Stimulated activated naive CD8-positive, alpha-beta T cell treated with anti-CD3 and anti-CD28 coated beads, Interleukin-15, amount 100 ng/mL, for 72 hours (primary cell): ENCODE measurements around the gene DIP2C.

Experiments
- ATAC-seq: fragments of 150-1000 bp; cut with Tn5 transposase; 2 replicates; pipeline ENCODE4 v1.10.0; 2021; ENCODE audit warnings: mild to moderate bottlenecking, moderate library complexity
- DNase-seq, 2 donors: peaks; one replicate each; pipeline ENCODE4 v3.0.0; 2021 to 2022
- H3K27ac Mint-ChIP-seq, 2 donors: one replicate each; pipeline ENCODE4 v1.8.0; 2022; ENCODE audit warnings: mild to moderate bottlenecking in 2 of 2, mixed read lengths in 2 of 2, moderate library complexity in 2 of 2
- H3K27me3 Mint-ChIP-seq: one replicate; pipeline ENCODE4 v1.8.0; 2022; ENCODE audit warnings: mixed read lengths
- H3K4me1 Mint-ChIP-seq: one replicate; pipeline ENCODE4 v1.8.0; 2022; ENCODE audit warnings: mild to moderate bottlenecking, mixed read lengths
- H3K4me3 Mint-ChIP-seq, 2 donors: one replicate each; pipeline ENCODE4 v1.8.0; 2022; ENCODE audit warnings: mild to moderate bottlenecking in 2 of 2, mixed read lengths in 2 of 2, moderate library complexity in 1 of 2
- H3K9me3 Mint-ChIP-seq, 2 donors: one replicate each; pipeline ENCODE4 v1.8.0; 2022; ENCODE audit warnings: mixed read lengths in 2 of 2

Gene DIP2C

DNA sequence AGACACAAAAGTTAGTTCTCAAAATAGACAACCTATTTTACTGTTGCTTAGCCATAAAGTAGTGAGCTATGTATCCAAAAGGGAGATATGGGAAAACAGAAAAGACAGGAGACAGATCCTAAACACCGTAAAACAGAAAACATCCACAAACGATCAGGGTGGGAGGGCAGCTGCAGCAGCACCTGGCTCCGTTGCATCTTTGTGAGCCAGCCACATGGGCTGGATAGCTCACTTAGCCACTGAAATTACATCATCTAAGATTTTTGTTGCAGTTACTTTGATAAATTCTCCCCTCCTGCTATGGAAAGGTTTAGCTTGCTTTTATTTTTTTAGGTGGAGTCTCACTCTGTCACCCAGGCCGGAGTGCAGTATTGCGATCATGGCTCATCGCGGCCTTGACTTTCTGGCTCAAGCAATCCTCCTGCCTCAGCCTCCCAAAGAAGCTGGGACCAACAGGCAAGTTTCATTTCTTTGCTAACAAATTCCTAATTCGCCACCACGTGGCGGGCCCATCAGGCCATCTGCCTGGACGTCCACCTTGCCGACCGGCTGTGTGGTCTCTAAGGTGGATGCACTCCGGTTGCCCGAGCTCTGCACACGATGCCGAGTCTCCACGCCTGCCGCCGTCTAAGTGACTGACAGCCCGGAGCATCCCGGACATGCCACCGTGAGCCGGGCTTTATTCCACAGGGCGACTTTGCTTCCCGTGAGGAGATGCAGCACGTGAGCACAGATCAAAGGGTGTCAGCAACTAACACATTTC, 159.8 kb downstream of the DIP2C start:
- peaks cover 37% of the 10 kb centered on the region for H3K27me3 Mint-ChIP-seq
- no peaks in the 10 kb centered on the region for H3K9me3 Mint-ChIP-seq
- no peak overlapping the region for H3K4me3 Mint-ChIP-seq
- H3K4me1 Mint-ChIP-seq: no peaks in the 10 kb centered on the region
- H3K27ac Mint-ChIP-seq: no peak overlapping the region
- ATAC-seq (no peak), DNase-seq (no peak)

DNA sequence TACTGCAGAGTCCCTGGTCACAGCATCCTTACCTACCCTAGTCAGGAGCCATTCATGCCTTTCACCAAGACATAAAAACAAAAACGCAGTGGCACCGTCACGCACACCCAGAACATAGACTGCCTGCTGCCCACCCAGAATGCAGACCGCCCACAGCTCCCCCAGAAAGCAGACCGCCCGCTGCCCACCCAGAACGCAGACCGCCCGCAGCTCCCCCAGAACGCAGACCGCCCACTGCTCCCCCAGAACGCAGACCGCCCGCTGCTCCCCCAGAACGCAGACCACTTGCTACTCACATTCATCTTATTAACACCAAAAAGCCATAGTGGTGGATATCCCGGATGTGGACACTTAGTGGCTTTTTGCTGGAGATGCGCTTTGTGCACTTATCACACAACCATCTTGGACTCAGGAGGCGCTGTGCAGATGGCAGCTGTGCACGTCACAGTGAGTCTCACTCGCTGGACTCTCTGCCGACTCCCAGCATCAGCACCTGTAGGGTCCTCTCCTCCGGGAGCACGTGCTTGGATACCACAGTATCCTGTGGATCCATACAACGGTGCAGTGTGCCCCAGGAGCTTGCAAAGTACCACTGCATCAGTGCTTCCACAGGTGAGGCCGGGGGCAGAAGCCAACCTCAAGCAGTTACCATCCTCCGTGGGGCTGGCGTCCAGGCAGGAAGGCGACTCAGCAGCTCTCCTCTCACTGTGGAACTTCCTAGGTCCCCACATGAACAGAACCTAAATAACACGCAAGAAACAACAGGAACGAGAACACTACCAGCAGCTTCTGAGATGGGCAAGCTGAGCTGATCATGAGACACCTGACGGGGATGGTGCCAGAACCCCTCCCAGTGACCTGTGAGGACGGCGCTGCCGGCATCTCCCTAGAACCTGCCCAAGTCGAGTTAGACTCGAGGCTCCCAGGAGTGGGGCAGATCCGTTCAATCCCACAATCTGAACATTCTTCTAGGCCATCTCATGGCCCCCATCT, 161.0 kb downstream of the DIP2C start:
- no peaks in the 10 kb centered on the region for H3K9me3 Mint-ChIP-seq
- H3K27ac Mint-ChIP-seq: peak overlapping the region in 1 of 2 donors; percentile 71
- peaks cover 28% of the 10 kb centered on the region for H3K27me3 Mint-ChIP-seq
- DNase-seq (no peak), ATAC-seq (no peak)
- no peak overlapping the region for H3K4me3 Mint-ChIP-seq
- H3K4me1 Mint-ChIP-seq: no peaks in the 10 kb centered on the region

DNA sequence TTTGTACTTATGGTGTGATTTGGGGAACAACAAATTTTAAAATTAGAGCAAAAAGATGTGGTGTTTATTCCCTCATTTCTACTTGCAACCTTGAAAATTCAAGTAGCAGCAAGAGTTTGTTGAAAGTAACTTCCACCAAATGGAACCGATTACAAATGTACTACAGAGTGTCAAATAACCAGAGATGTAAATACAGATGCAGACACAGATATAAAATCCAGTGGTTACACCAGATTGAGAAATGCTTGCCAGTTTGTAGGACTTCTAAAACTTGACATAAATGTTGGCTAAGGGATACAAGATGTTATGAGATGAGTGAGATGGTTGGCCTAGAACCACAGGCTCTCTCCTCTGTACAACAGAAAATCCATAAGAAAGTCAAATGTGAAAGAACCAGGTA, 162.1 kb downstream of the DIP2C start:
- peaks cover 31% of the 10 kb centered on the region for H3K27me3 Mint-ChIP-seq
- DNase-seq: no peak
- ATAC-seq: no peak
- no peaks in the 10 kb centered on the region for H3K4me1 Mint-ChIP-seq
- H3K4me3 Mint-ChIP-seq: no peak overlapping the region
- no peaks in the 10 kb centered on the region for H3K9me3 Mint-ChIP-seq
- H3K27ac Mint-ChIP-seq: no peak overlapping the region

DNA sequence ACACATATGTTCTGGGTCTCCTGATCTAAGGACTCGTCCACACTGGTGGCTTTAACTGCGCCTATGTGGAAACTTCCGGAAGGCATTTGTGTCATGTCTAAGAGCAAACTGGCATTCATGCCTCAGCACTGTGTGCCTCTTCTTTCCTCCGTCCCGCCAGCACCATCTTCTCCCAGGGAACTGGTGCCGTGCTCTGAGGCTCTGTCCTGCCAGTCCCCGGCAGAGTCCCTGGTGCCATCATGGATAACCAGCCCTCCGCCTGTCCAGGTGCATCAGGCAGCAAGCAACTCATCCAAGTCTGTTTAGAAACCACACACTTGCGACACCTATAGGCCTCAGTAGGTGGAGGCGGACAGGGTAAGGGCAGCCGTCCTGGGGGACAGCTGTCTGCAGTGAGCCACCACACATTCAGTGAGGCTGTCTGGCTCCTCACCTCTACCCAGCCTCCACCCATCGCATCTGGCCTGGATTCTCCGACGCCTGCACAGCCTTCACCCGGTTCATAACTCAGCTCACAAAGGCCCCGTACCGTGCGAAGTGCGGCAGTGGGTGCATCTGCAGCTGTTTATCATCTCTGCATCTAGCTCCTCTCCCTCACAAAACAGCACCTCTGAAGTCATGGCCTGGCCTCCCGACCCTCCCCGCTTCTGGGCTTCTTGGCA, 162.7 kb downstream of the DIP2C start:
- Mint-ChIP-seq H3K27me3 (peaks cover 38% of the 10 kb centered on the region), H3K27ac (no peak overlapping the region), H3K9me3 (no peaks in the 10 kb centered on the region), H3K4me3 (no peak overlapping the region), H3K4me1 (no peaks in the 10 kb centered on the region)
- DNase-seq (no peak), ATAC-seq (no peak)

DNA sequence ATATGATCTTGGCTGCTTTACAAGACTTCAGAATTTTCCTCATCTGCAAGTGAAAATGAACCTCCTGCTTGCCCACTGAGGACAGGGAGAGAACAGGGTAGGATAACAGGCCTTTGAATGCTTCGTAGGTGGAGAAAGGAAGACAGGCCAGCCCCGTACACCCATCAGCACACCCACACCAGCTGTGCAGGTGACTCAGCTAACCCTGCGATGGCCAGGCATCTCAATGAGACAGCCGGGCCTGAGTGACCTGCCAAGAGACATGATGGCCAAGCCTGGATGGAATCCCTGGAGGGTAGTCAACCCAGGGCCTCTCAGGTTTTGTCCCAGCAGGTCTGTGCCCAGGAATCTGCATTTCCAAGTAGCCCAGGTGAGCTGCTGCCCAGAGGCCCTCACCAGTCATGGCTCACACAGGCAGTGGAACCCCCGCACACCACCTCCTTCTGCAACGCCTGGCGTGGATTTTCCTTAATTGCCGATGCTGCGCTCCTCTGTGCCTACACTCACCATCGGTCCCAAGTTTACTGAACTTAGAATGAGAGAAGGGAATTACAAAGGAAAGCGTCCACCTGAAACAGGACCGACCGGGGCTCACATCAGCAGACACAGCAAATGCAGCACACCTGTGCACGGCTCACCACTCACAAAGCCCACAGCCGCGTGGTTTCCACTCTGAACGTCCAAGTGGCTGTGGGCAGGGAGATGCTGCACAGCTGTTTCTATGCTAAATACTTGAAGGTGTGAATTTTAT, 163.7 kb downstream of the DIP2C start:
- no peak overlapping the region for H3K27ac Mint-ChIP-seq
- DNase-seq (no peak), ATAC-seq (no peak)
- H3K9me3 Mint-ChIP-seq: no peaks in the 10 kb centered on the region
- no peaks in the 10 kb centered on the region for H3K4me1 Mint-ChIP-seq
- peaks cover 37% of the 10 kb centered on the region for H3K27me3 Mint-ChIP-seq
- H3K4me3 Mint-ChIP-seq: no peak overlapping the region

DNA sequence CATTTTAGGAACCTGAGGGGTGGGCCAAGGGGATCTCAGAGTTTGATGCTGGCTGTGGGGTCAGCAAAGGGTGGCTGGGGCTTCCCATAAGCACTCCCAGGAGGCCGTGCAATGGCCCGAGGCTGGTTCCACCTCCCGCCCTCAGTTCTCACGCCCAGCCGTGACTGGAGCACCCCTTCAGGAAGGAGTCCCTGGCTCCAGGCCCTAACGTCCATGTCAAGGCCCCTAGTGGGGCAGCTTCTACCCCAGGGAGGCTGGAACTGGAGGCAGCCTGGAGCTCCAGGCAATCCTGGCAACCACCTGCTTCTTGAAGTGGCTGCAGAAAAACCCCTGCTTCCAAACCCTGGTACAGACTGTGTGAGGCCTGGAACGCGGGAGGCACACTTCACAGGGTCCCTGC, 165.5 kb downstream of the DIP2C start:
- no peak for DNase-seq
- Mint-ChIP-seq H3K9me3 (no peaks in the 10 kb centered on the region), H3K4me1 (no peaks in the 10 kb centered on the region), H3K27ac (no peak overlapping the region), H3K27me3 (peaks cover 34% of the 10 kb centered on the region), H3K4me3 (no peak overlapping the region)
- no peak for ATAC-seq

DNA sequence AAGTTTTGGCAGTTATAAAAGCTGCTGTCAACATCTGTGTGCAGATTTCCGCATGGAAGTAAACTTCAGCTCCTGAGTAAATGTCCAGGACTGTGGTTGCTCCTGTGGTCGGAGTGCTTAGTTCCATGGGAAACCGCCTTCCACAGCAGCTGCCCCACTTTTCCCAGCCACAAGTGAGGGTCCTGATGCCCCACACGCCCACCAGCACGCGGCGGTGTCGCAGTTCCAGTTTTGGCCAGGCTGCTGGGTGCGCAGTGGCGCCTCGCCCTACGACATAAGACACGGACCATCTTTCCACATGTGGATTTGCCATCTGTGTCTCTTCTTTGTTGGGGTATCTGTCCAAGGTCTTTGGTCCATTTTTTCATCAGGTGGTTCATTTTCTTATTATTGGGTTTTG, 167.1 kb downstream of the DIP2C start:
- ATAC-seq (no peak), DNase-seq (no peak)
- H3K27me3 Mint-ChIP-seq: peaks cover 23% of the 10 kb centered on the region
- H3K4me1 Mint-ChIP-seq: no peaks in the 10 kb centered on the region
- peak overlapping the region in 1 of 2 donors; percentile 51 for H3K27ac Mint-ChIP-seq
- no peak overlapping the region for H3K4me3 Mint-ChIP-seq
- H3K9me3 Mint-ChIP-seq: no peaks in the 10 kb centered on the region

DNA sequence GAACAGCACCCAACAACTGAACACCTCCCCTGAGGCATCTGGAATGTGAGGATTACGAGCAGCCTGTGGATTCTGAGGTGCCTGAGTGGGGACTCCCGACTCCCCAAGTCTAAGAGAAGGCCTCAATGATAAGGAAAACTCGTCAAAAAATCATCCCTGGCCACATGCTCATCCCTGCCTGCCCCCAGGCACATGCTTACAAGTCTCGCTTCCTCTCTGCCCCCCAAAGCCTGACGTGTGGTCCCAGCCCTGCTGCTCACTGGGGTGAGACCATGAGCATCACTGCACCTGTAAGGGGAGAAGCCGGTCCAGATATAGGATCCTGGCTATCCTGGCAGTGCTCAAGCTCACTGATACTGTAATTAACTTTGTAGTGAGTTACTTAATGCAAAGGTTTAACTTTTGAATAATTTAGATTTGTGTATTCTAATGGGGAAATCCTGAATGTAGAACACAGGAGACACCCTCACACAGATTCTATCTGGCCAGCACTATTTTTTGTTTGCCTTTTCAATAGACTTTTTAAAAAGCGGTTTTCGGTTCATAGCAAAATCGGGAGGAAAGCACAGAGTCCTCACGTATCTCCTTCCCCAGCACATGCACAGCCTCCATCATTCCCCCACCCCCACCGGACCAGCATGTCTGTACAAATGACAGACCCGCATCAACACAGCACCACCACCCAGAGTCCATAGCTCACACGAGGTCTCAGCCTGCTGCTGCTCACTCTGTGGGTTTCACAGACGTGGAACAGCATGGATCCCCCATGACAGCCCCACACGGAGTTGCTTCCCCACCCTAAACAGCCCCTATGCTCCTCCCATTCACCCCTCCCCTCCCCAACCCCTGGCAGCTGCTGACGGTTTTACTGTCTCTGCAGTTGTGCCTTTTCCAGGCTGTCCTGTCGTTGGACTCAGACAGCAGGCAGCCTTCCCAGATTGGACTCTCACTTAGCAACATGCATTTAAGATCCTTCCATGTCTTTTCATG, 167.9 kb downstream of the DIP2C start:
- Mint-ChIP-seq H3K27ac (peak overlapping the region in 1 of 2 donors; percentile 2), H3K9me3 (no peaks in the 10 kb centered on the region), H3K4me3 (no peak overlapping the region), H3K27me3 (peaks cover 23% of the 10 kb centered on the region), H3K4me1 (no peaks in the 10 kb centered on the region)
- DNase-seq (no peak), ATAC-seq (no peak)

DNA sequence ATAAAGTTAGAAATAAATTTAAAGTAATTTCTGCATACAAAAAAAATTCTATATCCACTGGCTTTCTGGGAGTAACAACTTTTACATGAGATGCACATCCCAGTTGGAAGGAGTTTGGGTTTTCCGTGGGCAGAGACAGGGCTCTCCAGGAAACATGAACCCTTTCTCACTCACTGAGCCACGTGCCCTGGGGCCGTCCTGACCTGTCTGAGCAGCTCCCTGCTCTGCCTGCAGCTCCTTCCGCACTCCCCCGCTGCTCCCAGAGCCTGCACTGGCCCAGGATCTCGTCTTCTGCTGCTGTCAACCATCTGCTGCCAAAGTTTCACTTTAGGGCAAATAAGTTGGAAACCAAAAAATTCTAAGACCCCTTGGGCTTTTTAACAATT, 169.1 kb downstream of the DIP2C start:
- no peak for DNase-seq
- ATAC-seq: no peak
- Mint-ChIP-seq H3K27ac (no peak overlapping the region), H3K27me3 (peaks cover 23% of the 10 kb centered on the region), H3K4me1 (no peaks in the 10 kb centered on the region), H3K4me3 (no peak overlapping the region), H3K9me3 (no peaks in the 10 kb centered on the region)

DNA sequence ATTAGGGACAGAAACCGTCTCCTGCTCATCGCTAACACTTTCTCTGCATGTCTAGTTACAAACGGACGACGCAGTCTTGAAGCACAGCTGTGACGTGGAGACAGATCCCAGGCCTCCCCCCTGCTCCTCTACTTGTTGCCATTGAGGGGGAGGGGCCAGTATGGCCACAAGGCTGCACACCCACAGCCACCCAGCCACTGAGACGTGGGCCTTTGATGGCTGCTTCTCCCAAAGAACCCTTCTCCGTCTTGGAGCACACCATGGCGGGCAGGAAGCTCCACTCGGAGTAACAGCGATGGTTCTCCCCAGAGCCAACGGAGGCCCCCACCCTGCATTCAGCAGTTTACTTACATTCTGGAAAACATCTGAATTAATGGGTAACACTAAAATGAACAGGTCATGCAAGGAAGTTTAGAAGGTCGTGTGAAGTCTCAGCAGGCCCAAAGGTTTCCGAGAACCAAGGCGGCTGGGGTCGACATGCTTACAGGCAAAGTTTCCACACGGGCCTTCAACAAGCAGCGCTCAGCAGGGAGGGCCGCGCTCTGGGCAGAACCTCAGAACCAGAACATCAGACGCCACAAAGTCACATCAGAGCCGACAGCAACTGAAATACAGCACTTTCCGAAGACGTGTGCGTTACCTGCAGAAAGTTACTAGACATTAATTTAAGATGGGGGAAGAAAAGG, 169.6 kb downstream of the DIP2C start:
- Mint-ChIP-seq H3K9me3 (no peaks in the 10 kb centered on the region), H3K27me3 (peaks cover 23% of the 10 kb centered on the region), H3K4me3 (no peak overlapping the region), H3K4me1 (no peaks in the 10 kb centered on the region), H3K27ac (no peak overlapping the region)
- no peak for ATAC-seq
- no peak for DNase-seq

DNA sequence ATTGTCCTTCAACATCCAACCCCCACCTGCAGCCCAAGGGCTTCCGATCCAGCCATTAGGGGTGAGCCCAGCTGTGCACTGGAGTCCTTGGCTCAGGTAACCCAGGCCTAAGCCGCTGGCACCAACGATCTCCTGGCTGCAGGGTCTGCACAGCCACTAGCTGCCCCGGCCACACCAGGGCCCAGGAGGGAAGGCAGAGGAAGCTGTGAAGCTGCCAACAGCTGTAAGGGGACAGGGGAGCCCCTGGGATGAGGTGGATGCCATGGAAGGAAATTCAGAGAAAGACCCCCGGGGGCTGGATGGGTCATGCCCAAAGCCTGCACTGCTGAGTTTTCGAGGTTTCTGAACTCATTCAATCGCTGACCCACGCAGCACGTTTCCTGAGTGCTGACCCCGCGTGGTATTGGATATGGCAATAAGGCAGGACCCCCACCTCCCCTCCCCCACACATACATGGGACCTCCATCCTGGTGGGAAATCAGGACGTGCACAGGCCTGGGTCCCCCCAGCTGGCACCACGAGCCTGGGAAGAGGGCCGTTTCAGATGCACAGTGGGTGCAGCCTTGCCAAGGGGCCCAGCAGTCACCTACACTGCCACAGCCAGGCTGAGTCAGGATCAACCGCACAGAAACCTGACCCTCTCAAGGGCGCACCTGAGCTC, 170.3 kb downstream of the DIP2C start:
- no peak overlapping the region for H3K4me3 Mint-ChIP-seq
- H3K27me3 Mint-ChIP-seq: peaks cover 23% of the 10 kb centered on the region
- no peak overlapping the region for H3K27ac Mint-ChIP-seq
- no peaks in the 10 kb centered on the region for H3K4me1 Mint-ChIP-seq
- ATAC-seq (no peak), DNase-seq (no peak)
- no peaks in the 10 kb centered on the region for H3K9me3 Mint-ChIP-seq

DNA sequence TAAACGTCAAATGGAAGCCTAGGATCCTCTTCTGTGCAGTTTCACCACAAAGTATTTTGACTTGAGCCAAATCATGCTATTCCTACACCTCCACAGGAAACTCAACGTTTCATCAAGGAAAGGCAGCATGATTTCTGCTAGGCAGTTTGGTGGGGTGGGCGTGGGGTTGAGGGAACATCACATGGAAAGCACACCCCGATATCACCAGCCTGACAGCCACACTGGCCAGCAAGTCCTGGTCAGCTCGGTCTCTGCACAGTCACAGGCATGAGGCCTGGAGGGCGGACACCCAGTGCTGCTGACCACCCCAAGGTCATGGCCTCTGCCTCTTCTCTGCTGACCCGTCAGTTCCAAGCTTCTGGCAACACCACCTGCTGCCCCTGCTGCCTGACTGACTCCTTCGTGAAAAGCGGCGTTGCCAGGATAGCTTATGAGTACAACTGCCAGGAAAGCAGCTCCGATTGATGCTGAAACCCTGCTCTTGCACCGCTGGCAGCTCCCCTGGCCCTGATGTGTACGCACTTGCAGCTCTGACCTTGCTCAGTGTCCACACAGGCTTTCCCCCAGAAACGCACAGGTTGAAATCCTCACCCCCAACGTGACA, 171.5 kb downstream of the DIP2C start:
- ATAC-seq (no peak), DNase-seq (no peak)
- Mint-ChIP-seq H3K27ac (no peak overlapping the region), H3K9me3 (no peaks in the 10 kb centered on the region), H3K27me3 (peaks cover 20% of the 10 kb centered on the region), H3K4me1 (peaks cover 6% of the 10 kb centered on the region), H3K4me3 (no peak overlapping the region)

DNA sequence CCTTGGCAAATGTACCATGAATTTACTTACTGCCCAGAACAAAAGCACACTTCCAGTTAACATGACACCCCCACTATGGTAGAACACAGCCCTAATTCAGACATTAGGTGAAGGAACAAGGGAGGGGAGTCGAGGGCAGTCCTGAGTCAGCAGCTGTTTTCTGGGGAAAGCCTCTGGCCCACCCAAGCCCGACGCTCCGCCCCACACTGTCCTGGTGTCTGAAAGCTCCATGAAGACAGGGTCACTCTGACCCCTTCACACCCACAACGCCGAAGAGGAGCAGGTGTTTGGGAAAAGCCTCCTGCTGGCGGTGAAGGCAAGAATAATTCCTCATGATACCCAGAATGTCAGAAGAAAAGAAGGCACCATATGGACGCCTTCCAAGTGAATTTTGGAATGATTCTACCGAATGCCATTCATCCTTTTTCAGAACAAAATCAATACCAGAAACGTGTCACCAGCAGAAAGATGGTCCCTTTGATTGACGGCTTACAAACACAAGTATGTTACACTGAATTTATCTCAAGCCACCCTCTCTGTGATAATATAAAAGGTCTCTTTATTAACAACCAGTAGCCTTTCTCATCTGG, 172.1 kb downstream of the DIP2C start:
- ATAC-seq (no peak), DNase-seq (no peak)
- Mint-ChIP-seq H3K9me3 (no peaks in the 10 kb centered on the region), H3K4me3 (no peak overlapping the region), H3K27me3 (peaks cover 14% of the 10 kb centered on the region), H3K4me1 (peaks cover 6% of the 10 kb centered on the region), H3K27ac (no peak overlapping the region)
